GM21619 (cell line): Measurements from ENCODE around the gene MYO16.

Source experiments
- ATAC-seq: cut with Tn5 transposase; IDR thresholded peaks from one replicate; pipeline ENCODE4 v1.9.1; 2021; ENCODE audit not compliant: unreplicated experiment

The MYO16 gene

DNA sequence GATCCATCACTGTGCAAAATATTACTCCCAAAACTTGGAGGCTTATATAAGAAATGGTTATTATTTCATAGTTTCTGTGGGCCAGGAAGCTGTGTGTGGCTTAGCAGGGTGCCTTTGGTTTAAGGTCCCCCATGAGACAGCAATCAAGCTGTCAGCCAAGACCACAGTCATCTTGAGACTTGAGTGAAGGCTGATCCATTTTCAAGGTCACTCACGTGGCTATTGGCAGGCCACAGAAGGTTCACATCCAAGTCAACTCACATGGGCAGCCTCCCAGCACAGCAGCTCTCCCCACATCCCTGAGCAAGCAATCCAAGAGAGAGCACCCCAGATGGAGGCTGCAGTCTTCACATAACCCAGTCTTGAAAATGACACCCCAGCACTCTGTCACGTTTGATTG is 537.4 kb downstream of the MYO16 start:
- ATAC-seq = peak; percentile 35

DNA sequence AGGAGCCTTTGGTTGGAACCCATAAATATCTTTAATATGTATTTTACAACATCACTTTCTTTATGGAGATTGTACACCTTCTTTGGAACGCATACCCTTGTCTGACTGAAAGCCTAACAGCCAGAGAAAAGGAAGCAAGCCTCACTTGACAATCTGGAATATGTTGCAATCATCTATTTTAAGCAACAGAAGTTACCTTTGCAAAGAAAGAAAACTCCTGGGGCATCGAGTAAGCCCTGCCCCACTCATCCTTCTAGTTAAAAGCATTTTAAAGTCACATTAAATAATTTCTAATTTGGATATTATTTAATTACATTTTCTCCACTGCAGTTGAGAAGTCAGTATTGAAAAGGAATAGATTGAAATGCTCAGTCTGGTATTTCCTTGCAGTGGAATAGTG is 542.7 kb downstream of the MYO16 start:
- ATAC-seq = no peak

DNA sequence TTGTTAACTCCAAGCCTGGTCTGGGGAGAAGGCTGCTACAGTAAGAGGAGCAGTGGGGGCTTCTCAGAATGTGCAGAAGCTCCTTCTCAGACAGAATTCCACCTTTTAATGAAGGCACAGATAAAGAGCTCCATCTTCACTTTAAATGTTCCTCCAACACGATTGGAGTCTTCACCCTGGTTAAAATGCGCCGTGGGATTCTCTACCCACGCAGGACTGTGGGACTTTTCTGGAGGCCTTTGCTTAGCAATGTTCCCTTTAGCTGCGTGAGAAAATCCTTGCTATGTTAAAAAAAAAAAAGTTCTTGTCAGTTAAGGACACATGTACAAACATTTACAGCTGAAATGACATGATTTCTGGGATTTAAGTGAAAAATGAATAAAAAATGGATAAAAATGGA is 546.3 kb downstream of the MYO16 start:
- ATAC-seq = no peak

DNA sequence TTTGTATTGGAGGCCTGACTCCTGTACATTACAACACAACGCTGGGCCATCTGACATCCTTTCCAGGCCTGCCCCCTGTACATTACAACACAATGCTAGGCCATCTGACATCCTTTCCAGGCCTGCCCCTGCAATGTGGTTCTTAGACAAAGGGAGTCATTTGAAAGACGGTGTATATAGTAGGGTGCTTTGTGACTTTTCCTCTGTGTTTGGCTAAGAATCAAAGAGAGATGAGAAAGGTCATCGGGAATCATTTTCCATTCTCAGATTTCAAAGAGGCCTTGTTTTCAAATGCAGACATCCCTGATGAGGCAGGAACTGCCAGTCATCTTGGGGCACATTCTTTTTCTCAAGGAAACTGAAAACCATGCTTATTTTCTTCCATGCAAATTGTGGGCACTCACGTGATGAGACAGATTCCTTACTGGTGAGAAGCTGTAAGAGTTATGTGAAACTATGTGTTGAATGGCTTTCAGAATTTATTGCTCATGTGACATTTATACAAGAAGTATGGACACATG is 551.6 kb downstream of the MYO16 start:
- ATAC-seq = no peak

DNA sequence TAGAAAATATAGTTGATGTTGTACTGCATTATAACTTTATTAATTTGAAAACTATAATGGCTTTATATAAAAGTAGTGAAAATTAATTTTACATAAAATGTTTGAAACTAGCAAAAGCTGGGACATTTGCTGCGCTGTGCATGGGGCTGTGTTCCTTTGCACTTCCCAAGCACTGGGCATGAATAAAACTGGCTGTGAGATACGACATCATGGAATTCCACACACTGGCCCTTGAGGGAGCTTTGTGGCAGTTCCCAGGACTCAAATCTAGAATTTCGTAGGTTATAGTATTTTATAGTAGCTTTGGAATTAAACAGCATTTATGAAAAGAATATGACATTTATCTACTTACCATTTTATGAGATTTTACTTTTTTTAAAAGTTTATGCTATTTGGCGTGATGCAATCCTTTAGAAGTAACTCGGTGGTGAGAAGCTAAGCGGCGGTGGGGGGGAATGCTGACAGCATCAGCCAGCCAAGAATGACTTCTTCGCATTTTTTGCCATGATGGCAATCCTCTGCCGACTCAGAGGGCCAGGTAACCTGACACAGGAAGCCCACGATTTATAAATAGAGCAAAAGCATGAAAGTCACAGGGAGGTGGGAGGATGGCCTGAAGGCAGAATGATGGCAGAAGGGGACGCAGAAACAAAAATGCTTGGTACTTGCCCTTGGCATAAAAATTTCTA is 553.5 kb downstream of the MYO16 start:
- no peak for ATAC-seq

DNA sequence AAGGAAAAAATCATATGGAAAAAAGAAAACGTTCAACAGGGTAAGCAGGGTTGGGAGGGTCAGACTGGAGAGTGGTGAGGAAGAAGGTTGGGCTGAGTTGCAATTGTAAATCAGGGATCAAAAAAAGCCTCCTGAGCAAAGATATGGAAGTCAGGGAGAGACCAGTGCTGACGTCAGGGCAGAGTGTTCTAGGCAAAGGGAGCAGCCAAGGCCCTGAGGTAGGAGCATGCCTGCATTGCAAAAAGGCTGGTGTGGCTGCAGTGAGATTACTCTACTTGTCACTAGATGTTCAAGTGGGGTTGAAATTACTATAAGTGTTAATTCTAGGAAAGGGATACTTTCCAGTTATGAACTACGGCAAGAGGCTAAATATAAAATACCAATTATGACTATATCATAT is 562.0 kb downstream of the MYO16 start:
- ATAC-seq = no peak

DNA sequence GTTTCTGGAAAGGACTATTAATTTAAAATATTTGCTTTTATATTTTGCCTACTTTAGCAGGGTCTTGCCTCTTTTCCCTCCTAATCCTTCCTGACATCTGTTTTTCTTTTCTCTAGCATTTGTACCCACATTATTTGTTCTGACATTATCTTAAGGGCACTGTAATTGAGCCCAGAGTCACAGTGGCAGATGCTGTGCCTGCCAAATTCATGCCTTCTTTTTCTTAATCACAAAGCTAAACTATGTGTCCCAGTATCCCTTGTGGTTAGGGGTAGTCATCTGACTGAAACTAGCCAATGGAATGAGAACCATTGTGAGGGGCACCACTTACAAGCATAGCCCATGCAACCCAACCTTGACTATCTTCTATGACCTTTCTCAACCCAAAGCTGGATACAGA is 562.9 kb downstream of the MYO16 start:
- ATAC-seq = no peak

DNA sequence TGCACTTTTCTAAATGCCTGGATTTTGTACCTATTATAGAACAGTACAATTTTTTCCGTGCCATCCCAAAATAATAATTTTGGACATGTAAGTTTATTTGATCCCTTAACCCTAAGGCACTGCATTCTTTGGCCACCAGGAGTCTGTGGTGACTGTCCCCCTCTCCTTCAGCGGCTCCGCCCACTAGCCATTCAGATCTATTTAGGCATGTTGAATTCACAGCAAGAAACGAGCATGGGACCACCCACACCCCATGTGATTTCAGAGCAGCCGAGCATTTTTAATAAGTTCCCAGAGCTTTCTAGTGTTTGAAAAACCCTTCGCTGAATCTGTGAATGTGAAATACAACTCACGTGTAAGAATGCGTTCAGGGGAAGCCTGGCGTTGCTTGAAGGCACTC is 567.5 kb downstream of the MYO16 start:
- no peak for ATAC-seq

DNA sequence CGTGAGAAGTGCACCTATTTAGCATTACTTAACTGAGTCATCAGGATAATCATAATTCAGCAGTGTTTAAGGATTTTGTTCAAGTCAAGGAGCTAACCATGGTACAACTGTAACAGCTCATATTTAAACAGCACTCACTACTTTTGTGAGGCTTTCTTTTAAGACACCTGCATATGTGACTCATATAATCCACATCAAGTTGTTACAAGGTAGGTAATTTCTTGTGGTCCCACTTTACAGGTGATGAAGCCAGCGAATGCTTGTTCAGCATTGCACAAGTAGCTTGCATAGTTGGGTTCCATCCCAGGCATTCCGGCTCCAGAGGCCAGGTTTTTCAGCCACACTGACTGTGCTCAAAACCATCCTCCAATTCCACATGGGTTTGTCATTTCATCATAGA is 569.2 kb downstream of the MYO16 start:
- no peak for ATAC-seq

DNA sequence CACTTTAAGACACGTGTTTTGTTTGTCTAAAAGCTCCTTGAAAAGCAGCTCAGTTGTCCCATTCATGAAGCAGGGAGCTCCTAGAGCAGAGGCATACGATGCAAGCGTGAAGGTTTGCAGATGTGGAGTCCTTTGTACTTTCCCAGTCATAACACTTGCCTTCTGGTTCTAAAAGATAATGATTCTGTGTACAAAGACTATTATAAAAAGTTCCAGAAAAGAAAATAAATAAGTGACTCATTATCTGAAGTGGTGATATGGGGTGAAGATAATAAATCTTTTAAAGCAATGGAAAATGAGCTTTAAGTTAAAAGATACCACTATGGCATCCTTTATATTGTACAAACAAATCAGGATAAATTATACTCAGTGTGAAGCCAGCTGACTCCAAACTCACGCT is 569.9 kb downstream of the MYO16 start:
- ATAC-seq = no peak

DNA sequence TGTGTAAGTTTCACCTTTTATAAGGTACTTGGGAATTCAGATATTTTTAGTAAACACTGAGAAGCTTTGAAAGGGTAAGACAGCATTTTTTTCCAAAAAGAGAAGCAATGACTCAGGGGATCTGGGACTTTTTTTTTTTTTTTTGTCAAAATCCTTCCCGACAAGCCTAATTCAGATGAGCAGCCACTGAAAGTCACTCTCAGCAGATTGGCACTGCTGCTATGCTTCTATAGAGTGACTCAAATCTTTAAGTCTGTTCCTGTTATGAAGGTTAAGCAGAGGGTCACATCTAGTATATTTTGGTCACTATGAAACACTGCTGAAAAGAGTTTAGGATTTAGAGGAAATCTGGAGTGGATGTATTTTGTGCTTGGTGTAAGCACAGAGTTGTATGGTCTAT is 571.1 kb downstream of the MYO16 start:
- ATAC-seq = no peak

DNA sequence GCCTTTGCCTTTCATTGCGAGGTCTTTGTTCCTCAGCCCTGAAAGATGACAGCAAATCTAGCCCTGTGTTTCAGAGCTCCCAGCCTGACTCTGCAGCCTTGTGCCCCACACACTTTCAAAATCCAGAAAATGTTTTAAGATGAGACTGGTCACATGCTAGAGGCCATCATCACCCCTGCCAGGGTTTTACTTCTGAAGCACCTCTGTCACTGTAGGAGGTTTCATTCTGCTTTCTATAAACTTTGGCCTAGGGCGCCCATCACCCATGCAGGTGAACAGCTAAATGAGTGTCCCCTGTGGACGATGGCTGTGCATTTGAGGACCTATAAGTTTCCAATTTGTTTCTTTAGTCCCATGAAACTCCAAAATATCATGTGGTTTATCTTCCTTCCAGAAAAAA is 574.2 kb downstream of the MYO16 start:
- no peak for ATAC-seq

DNA sequence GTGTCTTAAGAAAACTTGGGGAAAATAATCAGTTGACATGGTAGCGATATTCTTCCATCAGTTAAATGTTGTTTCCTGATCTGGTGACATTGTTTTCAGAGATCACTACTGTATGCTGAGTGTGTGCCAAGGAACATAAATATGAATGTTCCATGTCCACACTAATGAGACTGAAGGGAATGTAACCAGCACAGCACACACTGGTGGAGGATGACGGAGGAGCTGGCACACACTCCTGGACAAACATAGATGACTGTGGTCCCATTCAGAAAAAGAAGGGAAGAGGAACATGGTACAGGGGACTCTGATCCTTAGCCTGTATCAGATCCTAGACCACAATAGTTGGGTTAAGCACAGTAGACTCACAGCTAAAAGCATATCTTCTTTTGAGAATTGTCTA is 574.8 kb downstream of the MYO16 start:
- ATAC-seq = no peak

DNA sequence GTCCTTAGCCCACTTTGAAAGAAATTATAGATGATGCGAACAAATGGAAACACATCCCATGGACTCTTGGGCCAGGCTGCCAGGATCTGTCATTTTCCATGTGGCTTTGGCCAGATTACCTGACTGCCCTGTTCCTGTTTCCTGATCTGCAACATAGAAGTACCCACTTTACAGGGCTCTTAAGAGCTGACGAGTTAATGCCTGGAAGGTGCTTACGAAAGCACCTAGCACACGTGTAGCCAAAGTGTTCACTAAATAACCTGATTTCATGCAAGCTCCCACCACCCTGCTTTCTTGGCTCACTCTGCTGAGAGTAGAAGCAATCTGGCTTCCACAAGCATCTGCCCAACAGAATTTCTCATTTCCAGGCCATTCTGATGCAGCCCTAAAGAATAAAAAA is 575.2 kb downstream of the MYO16 start:
- ATAC-seq = no peak

DNA sequence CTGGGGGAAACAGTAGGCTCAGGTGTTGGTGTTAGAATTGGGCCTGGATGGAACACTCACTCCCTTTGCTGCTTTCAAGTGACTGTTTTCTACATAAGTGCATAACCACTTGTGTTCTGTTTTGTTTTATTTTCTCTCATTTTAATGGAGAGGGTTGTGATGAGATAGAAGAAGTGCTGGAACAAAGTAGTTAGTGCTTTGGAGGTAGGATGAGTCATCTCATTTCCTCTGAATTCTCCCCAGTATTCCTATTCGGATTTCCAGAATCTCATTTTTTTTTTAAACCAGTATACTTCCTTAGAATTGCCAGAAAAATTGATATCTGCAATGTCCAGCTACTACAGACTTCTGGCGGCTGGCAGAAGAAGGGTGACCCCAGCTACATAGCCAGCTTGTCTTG is 575.9 kb downstream of the MYO16 start:
- no peak for ATAC-seq

DNA sequence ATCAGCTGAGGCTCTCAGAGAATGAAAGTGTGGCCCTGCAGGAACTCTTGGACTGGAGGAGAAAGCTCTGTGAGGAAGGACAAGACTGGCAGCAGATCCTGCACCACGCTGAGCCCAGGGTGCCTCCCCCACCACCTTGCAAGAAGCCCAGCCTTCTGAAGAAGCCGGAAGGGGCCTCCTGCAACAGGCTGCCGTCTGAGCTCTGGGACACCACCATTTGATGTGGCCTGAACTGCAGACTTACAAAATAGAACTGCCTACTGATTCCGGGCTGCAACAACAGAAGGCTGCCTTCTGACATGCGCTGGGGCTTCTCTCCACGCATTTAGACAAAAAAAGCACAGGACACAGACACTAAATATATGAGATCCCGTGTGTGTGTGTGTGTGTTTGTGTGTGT is 577.2 kb downstream of the MYO16 start:
- no peak for ATAC-seq

DNA sequence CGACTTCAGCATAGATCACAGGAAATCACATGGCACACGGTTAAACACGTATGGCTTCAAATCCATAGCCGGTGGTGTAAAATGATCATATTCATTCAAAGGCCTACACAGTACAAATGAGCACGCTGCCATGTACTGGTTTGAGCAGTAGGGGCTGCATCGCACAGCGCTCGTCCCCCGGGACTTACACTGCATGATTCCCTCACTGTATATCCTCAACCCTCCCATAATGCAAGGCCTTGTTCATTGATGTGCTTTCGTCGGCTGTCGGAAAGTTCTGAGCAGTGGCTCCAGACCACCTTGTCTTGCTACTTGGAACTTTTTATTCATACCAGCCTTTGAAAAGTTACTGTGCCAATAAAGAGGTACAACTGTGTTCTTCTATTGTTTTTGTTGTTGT is 578.2 kb downstream of the MYO16 start:
- ATAC-seq = no peak

DNA sequence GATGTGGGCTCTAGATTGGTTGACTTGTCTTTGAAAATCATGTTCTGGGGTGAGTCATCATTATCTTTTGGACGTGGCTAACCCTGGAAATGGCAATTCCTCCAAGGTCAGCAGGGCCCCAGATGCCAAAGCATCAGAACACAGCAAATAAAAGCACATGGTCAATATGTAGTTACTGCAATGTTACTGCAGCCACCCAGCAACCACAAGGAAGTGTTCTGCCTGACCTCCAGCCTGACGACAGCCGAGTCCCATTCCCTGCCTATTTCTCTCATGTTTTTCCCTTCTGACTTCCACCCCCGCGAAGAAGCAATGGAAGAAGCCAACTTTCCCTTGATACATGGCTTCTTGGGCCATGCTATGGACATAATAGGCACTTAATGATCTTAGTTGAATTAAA is 579.1 kb downstream of the MYO16 start:
- no peak for ATAC-seq

DNA sequence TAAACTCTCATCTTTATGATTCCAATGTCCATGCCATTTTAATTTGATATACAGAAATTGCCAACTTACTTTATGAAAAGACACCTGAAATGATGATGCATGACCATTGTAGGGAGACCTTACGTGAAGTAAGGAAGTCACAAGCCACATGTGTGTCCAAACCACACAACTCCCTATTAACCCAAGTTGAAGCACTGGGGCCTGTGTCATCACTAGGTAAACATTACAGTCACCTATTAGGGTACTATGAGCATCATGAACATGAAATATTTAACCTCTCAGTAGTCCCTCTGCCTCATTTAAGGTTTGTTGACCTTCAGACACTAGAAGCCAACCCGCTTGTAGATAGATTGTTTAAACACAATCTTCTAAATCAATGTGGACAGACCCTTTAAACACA is 580.1 kb downstream of the MYO16 start:
- no peak for ATAC-seq

DNA sequence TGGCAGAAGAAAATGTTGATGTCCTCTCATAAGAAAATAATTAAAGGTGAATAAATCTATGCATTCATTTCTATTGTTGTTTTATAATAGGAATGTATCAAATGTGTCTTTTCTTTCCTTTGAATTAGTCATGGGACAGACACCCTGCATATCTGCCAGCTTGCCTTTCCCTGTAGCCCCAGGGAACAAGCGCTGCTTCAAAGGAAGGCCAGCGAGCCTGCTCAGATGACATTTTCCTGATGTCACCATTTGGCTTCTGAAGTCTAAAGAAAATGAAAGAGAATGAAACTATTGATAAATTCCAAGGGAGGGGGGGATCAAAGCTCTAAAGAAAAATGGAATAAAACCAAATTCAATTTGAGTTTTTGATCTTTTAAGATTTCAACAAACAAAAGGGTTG is 582.2 kb downstream of the MYO16 start:
- no peak for ATAC-seq

DNA sequence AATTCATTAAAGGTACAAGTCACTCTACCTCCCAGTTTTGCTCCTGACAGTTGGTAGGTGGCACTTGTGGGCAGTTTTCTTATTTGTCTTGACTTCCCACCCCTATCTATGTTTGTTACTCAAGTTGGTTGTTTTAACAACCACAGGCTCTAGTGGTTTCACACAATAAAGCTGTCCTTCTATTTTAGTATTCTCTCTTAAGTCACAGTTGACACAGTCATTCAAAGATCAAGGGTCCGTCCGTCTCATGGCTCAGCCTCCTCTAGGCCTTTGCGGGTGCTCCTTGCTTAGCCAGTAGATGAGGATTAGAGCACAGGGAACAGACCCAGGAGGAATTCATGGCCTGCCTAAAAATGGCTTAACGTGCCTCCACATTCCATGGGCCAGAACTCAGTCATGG is 583.2 kb downstream of the MYO16 start:
- ATAC-seq = no peak

DNA sequence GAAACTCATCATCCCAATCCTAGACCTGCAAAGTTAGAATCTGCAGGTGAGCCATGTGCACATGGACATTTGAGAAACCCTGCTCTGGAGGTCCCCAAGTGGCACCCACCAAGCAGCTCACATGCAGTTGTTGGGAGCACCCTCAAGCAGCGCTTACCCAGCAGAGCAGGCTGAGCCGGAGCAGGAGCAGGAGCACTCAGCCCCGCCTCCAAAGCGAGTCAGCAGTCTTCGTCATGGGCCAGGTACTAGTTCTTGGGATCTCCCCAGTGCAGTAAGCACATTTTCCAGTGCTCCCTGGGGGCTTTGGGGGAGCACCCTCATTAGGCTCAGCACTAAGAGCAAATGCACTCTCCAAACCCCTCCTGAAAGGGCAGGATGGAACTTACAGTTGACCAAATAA is 584.3 kb downstream of the MYO16 start:
- no peak for ATAC-seq

DNA sequence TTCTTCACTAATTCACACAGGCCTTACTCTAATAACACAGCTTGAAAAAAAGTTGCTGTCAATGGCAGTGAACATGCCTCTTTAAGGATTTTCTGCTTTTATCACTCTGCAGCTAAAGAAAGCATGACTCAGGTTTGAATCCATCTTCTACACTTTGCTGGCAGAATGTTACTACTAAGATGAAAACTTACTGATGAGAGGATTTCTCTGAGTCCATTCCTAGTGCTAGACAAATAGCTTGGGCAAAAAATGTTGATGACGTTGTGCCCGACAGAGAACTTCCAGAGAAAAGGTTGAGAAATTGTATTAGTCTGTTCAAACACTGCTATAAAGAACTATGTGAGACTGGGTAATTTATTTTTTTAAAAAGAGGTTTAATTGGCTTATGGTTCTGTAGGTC is 585.0 kb downstream of the MYO16 start:
- ATAC-seq = no peak
